Glutamatergic neuron (in vitro differentiated cells): ENCODE data around the gene PRDM16. TPM values are rescaled to one million over a fixed set of nuclear protein-coding genes. Genes with fewer than 3 reads are reported as not detected.
A peak's percentile ranks its signal among the peaks of the same experiment; 100 is the strongest.

ENCODE experiments used
- DNase-seq: peaks from one replicate; pipeline ENCODE4 v3.0.0; 2022
- H3K27ac Mint-ChIP-seq: one replicate; pipeline ENCODE4 v1.8.0; 2020; ENCODE audit warnings: mild to moderate bottlenecking, mixed read lengths, inconsistent platforms; ENCODE audit not compliant: unreplicated experiment
- H3K27me3 Mint-ChIP-seq: one replicate; pipeline ENCODE4 v1.8.0; 2020; ENCODE audit warnings: mild to moderate bottlenecking, moderate library complexity, mixed read lengths, inconsistent platforms; ENCODE audit not compliant: unreplicated experiment
- H3K36me3 Mint-ChIP-seq: one replicate; pipeline ENCODE4 v1.8.0; 2020; ENCODE audit warnings: mild to moderate bottlenecking, mixed read lengths, inconsistent platforms; ENCODE audit not compliant: unreplicated experiment
- H3K4me1 Mint-ChIP-seq: one replicate; pipeline ENCODE4 v1.8.0; 2020; ENCODE audit warnings: mild to moderate bottlenecking, low read depth, mixed read lengths, inconsistent platforms; ENCODE audit not compliant: unreplicated experiment
- H3K4me3 Mint-ChIP-seq: one replicate; pipeline ENCODE4 v1.8.0; 2020; ENCODE audit warnings: mild to moderate bottlenecking, mixed read lengths, inconsistent platforms; ENCODE audit not compliant: unreplicated experiment
- H3K9me3 Mint-ChIP-seq: one replicate; pipeline ENCODE4 v1.8.0; 2020; ENCODE audit warnings: mild to moderate bottlenecking, moderate library complexity, mixed read lengths, inconsistent platforms; ENCODE audit not compliant: unreplicated experiment
- CTCF ChIP-seq: fragments of 200-600 bp; sonication (generic); IDR thresholded peaks from one replicate; pipeline ENCODE4 v1.5.0; 2021; ENCODE audit not compliant: partially characterized antibody, unreplicated experiment
- total RNA-seq: library from RNA; stranded (reverse); fragmentation: NEBNext Ultra II Directional; extraction: Animal tissue kit (Norgen Biotek cat#: 25700); gene quantifications from one replicate; pipeline ENCODE4 v1.2.1, GENCODE V29; 2021; ENCODE audit not compliant: unreplicated experiment

The PRDM16 gene
- total RNA-seq, 1 donor from 2014 or later: 0.07 TPM

DNA sequence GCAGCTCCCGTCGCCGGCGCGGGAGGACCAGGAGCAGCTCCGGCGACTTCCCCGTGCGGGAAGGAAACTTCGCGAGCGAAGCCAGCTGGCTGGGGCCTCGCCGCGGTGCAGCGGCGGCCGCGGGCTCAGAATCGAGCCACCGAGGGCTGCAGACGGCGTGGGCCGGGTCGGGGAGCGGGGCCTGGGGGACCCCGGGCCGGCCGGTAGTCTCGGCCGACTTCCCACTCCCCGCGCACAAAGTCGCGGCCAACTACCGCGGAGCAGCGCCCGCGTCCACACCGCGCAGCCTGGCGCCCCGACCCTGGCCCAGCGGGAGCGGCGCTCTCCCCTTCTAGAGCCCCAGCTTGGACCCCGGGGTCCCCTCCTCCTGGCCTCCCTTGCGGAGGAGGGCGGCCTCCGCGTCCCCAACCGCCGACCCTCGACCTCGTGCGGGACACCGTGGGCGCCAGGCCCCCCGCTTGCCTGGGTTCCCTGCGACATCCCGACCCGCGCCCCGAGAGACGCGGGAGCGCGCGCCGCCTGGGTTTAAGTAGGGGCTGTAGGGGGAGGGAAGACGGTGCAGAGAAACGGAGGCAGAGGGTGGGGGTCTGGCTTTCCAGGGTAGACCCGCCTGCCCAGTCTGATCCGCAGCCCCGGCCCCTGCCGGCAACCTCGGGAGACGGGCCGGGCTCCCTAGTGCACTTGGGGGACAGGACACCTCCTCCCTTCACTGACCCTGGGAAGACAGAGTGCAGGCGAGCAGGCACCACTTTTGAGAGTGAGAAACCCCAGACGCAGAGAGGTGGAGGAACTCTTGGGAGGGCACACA lies 4.7 kb downstream of the PRDM16 start:
- no peak for DNase-seq
- peaks cover 13% of the 10 kb centered on the region for H3K27me3 Mint-ChIP-seq
- H3K27ac Mint-ChIP-seq: no peak overlapping the region
- peaks cover 3% of the 10 kb centered on the region for H3K4me1 Mint-ChIP-seq
- H3K9me3 Mint-ChIP-seq: peaks cover 1% of the 10 kb centered on the region
- H3K36me3 Mint-ChIP-seq: no peaks in the 10 kb centered on the region
- no peak for TF ChIP-seq CTCF
- no peak overlapping the region for H3K4me3 Mint-ChIP-seq

DNA sequence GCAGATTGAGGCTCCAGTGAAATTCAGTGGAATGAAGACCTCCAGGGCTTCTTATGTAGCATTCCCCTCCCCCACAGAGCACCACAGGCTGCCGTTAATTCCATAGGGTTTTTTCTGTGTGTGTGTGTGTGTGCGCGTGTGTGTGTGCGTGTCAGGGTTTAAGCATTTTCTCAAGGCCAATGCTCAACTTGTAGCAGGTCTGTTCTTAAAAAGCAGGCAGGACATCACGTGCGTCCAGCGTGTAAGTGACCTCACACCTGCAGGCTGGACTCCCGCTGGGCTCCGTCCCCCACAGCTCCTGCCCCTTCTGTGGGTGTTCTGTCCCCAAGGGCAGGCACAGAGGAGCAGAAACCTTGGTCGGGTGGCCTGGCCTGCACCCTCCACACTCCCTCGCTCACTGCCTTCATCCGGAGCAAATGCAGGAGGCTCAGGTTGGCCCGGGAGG lies 5.3 kb downstream of the PRDM16 start:
- no peaks in the 10 kb centered on the region for H3K36me3 Mint-ChIP-seq
- H3K27me3 Mint-ChIP-seq: peaks cover 11% of the 10 kb centered on the region
- no peaks in the 10 kb centered on the region for H3K9me3 Mint-ChIP-seq
- H3K4me3 Mint-ChIP-seq: no peak overlapping the region
- DNase-seq: no peak
- no peak for TF ChIP-seq CTCF
- H3K27ac Mint-ChIP-seq: no peak overlapping the region
- H3K4me1 Mint-ChIP-seq: peaks cover 3% of the 10 kb centered on the region

DNA sequence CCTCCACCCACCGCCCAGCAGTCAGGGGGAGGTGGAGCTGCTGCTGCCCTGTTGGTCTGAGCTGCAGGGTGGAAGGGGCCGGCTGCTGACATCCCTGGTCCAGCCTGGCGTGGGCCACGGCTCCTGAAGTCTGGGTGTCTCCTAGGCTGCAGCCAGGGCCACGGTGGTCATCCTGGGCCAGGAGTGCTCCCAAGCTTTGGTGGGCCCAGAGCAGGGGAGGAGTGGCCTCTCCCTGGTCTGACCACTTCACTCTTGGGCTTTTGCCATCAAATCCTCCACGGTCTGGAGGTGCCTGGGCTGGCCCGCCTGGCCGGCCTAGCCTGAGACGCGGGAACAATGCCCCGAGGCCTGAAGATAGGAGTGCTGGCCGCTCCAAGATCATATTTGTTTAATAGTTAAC lies 5.8 kb downstream of the PRDM16 start:
- no peak overlapping the region for H3K4me3 Mint-ChIP-seq
- H3K4me1 Mint-ChIP-seq: peaks cover 3% of the 10 kb centered on the region
- no peak overlapping the region for H3K27ac Mint-ChIP-seq
- H3K27me3 Mint-ChIP-seq: peaks cover 11% of the 10 kb centered on the region
- DNase-seq: no peak
- TF ChIP-seq CTCF: no peak
- H3K36me3 Mint-ChIP-seq: no peaks in the 10 kb centered on the region
- H3K9me3 Mint-ChIP-seq: no peaks in the 10 kb centered on the region

DNA sequence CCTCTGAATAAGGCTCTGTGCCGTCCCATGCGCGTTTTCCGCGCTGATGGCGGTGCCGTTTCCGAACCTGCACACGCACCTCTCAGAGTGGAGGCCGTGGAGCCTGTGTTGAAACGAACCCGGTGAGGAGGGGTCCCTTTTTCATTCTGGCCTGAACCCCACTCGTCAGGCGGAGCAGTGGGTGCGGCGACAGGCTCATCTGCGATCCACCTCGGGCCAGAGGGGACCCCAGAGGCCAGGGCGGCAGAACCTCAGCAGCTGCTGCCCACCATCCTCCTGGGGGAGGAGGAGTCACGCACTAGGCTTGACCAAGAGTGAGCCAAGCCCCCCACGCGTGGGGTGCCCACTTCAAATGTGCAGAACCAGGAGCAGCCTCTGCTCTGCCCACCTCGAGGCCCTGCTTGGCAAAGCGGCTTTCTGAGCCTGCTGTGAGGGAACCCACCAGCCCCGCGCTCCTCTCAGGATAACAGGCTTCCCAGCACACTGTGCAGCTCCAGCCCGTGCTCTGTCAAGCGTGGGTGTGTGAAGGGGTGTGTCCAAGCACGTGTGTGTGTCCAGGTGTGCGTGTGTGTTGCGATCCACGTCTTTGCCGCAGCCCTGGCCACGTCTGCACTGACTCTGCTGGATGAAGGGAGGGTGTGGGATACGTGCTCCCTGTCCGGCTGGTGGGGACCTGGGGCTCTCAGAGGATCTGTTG lies 6.8 kb downstream of the PRDM16 start:
- no peak overlapping the region for H3K27ac Mint-ChIP-seq
- H3K4me3 Mint-ChIP-seq: no peak overlapping the region
- H3K9me3 Mint-ChIP-seq: no peaks in the 10 kb centered on the region
- DNase-seq: peak; percentile 16
- H3K36me3 Mint-ChIP-seq: no peaks in the 10 kb centered on the region
- peaks cover 13% of the 10 kb centered on the region for H3K27me3 Mint-ChIP-seq
- TF ChIP-seq CTCF: no peak
- peaks cover 3% of the 10 kb centered on the region for H3K4me1 Mint-ChIP-seq

GRCh38 chr1:3076363-3076740 lies 7.3 kb downstream of the PRDM16 start:
- H3K27ac Mint-ChIP-seq: no peak overlapping the region

More at GRCh38 chr1:3076363-3076740, 7.3 kb downstream of the PRDM16 start:
- H3K4me1 Mint-ChIP-seq: peaks cover 3% of the 10 kb centered on the region
- H3K36me3 Mint-ChIP-seq: no peaks in the 10 kb centered on the region
- TF ChIP-seq CTCF: no peak
- no peaks in the 10 kb centered on the region for H3K9me3 Mint-ChIP-seq
- H3K4me3 Mint-ChIP-seq: no peak overlapping the region
- DNase-seq: no peak
- peaks cover 13% of the 10 kb centered on the region for H3K27me3 Mint-ChIP-seq
